HL-60 (cell line): ENCODE results near the gene KRT3.

Source experiments
- POLR2AphosphoS5 ChIP-seq: IDR thresholded peaks from 2 replicates; pipeline ENCODE4 v1.6.1; 2012; ENCODE audit warnings: low read depth
- TF ChIP-seq, protein P1 (sequence below): IDR thresholded peaks from one replicate; pipeline ENCODE4 v1.5.1; 2011; ENCODE audit warnings: low read length, control low read depth, inconsistent platforms; ENCODE audit not compliant: insufficient read depth

DNA sequence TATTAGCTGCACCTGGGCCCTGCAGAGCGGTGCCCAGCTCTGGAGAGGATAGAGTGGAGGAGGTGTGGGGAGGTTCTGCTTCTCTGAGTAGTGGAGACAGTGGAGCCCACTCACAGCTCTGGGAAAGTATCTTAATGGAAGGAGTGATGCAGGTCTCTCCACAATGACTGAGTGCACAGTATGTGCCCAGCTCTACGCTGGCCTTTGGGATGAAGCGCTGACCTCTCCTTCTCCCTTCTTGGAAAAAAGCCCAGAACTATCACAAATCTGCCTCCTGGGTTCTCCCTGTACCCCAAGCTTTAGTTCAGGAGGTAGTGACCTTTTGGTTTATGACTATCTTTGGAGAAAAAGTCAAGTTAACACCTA is 495 bp upstream of the KRT3 start:
- TF ChIP-seq, protein P1, sequence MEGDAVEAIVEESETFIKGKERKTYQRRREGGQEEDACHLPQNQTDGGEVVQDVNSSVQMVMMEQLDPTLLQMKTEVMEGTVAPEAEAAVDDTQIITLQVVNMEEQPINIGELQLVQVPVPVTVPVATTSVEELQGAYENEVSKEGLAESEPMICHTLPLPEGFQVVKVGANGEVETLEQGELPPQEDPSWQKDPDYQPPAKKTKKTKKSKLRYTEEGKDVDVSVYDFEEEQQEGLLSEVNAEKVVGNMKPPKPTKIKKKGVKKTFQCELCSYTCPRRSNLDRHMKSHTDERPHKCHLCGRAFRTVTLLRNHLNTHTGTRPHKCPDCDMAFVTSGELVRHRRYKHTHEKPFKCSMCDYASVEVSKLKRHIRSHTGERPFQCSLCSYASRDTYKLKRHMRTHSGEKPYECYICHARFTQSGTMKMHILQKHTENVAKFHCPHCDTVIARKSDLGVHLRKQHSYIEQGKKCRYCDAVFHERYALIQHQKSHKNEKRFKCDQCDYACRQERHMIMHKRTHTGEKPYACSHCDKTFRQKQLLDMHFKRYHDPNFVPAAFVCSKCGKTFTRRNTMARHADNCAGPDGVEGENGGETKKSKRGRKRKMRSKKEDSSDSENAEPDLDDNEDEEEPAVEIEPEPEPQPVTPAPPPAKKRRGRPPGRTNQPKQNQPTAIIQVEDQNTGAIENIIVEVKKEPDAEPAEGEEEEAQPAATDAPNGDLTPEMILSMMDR, result no peak
- TF ChIP-seq POLR2AphosphoS5, result no peak
